Ascending aorta (tissue), 2 donors: ENCODE measurements around the gene PFN3. TPM values are rescaled to one million over a fixed set of nuclear protein-coding genes. Genes with fewer than 3 reads are reported as not detected.
A peak's percentile ranks its signal among the peaks of the same experiment; 100 is the strongest.

Source experiments
- DNase-seq, 2 donors: peaks; one replicate each; pipeline ENCODE4 v3.0.0-alpha.2; 2019; ENCODE audit warnings: low spot score in 2 of 2
- H3K27ac ChIP-seq, 2 donors: fragments of 200-600 bp; sonication (generic); one replicate each; pipeline ENCODE4 v1.5.1; 2016 to 2017; ENCODE audit warnings: mild to moderate bottlenecking in 1 of 2
- H3K27me3 ChIP-seq: fragments of 200-600 bp; sonication (generic); one replicate; pipeline ENCODE4 v1.5.1; 2017
- H3K36me3 ChIP-seq, 2 donors: fragments of 200-600 bp; sonication (generic); one replicate each; pipeline ENCODE4 v1.5.1; 2016
- H3K4me1 ChIP-seq, 2 donors: fragments of 200-600 bp; sonication (generic); one replicate each; pipeline ENCODE4 v1.5.1; 2016 to 2017; ENCODE audit warnings: mild to moderate bottlenecking in 1 of 2
- H3K4me3 ChIP-seq, 2 donors: fragments of 200-600 bp; sonication (generic); one replicate each; pipeline ENCODE4 v1.5.1; 2016 to 2017; ENCODE audit warnings: mild to moderate bottlenecking in 1 of 2
- H3K9me3 ChIP-seq, 2 donors: fragments of 200-600 bp; sonication (generic); one replicate each; pipeline ENCODE4 v1.5.1; 2016
- intact Hi-C: fragments of 100-400 bp; cut with DNase I; formaldehyde crosslinking; loops from one replicate; pipeline ENCODE4 v1.15.1; 2023
- total RNA-seq: library from RNA; depleted of rRNA; stranded (reverse); fragments of >200 nt; gene quantifications from one replicate; pipeline ENCODE4 v1.1.0, GENCODE V29; 2016
- TF ChIP-seq, protein P1 (sequence below), 3 experiments: fragments of 200-600 bp in 2 of 3; fragments of 450-650 bp in 1 of 3; sonication (generic) in 2 of 3; IDR thresholded peaks; one replicate each; pipeline ENCODE4 v1.5.1; 2016 to 2019; ENCODE audit warnings: antibody characterized with exemption in 3 of 3, mild to moderate bottlenecking in 1 of 3, moderate library complexity in 1 of 3

The PFN3 gene, protein sequence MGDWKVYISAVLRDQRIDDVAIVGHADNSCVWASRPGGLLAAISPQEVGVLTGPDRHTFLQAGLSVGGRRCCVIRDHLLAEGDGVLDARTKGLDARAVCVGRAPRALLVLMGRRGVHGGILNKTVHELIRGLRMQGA
- not detected for total RNA-seq

DNA sequence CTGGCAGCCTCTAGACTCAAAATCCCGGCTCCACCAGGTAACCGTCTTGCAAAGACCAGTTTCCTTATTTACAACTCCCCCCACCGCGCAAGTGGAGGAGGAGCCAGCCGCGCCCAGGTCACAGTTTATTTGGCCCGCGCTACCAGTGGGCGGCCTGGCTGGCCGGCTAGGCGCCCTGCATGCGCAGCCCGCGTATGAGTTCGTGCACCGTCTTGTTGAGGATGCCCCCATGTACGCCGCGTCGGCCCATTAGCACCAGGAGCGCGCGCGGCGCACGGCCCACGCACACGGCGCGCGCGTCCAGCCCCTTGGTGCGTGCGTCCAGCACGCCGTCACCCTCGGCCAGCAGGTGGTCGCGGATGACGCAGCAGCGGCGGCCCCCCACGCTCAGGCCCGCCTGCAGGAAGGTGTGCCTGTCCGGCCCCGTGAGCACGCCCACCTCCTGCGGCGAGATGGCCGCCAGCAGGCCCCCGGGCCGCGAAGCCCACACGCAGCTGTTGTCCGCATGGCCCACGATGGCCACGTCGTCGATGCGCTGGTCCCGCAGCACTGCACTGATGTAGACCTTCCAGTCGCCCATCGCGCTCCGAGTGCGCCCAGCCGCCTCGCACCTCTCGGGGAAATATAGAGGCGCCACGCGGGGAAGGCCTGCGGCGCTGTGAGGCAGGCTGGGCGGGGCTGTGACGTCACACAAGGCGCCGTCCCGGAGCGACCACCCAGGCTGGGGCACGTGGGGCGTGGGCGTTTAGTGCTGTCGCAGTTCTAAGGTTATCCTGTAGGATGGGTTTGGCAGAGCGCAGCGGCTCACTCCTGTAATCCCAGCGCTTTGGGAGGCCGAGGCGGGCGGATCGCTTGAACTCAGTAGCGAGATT, at the start of gene PFN3:
Gene PFN3, minus strand, starts transcription at position 665 of the 872 bp plus-strand sequence. Its CDS starts 85 bp downstream, at position 580.
- TF ChIP-seq, protein P1, sequence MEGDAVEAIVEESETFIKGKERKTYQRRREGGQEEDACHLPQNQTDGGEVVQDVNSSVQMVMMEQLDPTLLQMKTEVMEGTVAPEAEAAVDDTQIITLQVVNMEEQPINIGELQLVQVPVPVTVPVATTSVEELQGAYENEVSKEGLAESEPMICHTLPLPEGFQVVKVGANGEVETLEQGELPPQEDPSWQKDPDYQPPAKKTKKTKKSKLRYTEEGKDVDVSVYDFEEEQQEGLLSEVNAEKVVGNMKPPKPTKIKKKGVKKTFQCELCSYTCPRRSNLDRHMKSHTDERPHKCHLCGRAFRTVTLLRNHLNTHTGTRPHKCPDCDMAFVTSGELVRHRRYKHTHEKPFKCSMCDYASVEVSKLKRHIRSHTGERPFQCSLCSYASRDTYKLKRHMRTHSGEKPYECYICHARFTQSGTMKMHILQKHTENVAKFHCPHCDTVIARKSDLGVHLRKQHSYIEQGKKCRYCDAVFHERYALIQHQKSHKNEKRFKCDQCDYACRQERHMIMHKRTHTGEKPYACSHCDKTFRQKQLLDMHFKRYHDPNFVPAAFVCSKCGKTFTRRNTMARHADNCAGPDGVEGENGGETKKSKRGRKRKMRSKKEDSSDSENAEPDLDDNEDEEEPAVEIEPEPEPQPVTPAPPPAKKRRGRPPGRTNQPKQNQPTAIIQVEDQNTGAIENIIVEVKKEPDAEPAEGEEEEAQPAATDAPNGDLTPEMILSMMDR (IDR thresholded peaks at IDR 0.05): no peak
- no peak within 1 kb of the TSS for H3K27ac ChIP-seq
- DNase-seq: no peak
- no peaks in the 10 kb centered on the region for H3K36me3 ChIP-seq
- H3K27me3 ChIP-seq: peaks cover 41% of the 10 kb centered on the region
- H3K4me1 ChIP-seq: peaks cover 17 to 24% of the 10 kb centered on the region in 2 donors
- intact Hi-C loops: no loop called here
- no peak within 1 kb of the TSS for H3K4me3 ChIP-seq
- H3K9me3 ChIP-seq: no peaks in the 10 kb centered on the region

DNA sequence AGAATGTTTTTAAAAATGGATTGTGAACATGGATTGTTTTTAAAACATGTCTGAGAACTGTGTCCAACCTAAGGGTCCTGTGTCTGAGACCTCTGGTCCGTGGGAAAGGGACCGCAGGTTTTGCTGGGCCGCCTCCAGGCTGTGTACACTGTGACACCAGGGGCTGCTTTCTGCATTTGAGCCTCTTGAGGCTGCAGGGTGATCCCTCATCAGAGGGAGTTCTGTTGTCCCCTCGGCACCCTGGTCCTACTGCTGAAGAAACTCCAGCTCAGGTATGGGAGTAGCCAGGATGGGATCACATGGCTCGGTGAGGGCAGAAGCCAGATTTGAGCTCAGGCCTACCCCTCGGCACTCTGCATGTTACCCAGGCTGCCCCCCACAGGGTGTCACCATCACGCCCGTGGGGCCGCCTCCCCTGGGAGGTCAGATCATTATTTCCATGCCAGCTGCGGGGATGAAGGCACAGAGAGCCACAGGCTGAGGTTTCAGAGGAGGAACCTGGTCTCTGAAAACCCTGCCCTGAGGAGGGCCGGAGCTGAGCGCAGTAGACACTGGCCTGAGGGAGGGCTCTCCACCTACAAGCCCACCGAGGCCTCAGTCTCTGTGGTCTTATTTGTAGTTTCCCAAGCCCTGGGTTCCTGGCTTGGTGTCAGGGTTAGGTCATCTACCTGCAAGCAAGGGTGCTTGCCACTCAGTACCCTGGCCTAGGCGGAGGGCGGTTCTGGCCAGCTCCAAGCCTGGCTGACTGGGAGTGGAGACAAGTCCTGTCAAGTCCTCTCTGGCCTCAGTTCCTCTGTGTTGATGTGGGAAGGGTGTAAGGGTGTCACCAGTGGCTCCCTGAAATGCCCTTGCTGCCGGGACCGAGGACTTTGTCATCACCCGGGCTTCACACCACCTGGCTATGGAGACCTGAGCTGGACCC, 48.9 kb upstream of the PFN3 start:
- Histone ChIP-seq H3K4me3 (no peak overlapping the region), H3K36me3 (no peaks in the 10 kb centered on the region), H3K27ac (no peak overlapping the region), H3K27me3 (no peaks in the 10 kb centered on the region), H3K9me3 (no peaks in the 10 kb centered on the region), H3K4me1 (peaks cover 17 to 29% of the 10 kb centered on the region in 2 donors)
- TF ChIP-seq, protein P1 (IDR thresholded peaks at IDR 0.05): no peak
- intact Hi-C loops: loop anchor here (5.0 to 10.0 kb wide), 2 partner anchors 137 to 335 kb away; partner anchors contain the start of gene MXD3
- no peak for DNase-seq

DNA sequence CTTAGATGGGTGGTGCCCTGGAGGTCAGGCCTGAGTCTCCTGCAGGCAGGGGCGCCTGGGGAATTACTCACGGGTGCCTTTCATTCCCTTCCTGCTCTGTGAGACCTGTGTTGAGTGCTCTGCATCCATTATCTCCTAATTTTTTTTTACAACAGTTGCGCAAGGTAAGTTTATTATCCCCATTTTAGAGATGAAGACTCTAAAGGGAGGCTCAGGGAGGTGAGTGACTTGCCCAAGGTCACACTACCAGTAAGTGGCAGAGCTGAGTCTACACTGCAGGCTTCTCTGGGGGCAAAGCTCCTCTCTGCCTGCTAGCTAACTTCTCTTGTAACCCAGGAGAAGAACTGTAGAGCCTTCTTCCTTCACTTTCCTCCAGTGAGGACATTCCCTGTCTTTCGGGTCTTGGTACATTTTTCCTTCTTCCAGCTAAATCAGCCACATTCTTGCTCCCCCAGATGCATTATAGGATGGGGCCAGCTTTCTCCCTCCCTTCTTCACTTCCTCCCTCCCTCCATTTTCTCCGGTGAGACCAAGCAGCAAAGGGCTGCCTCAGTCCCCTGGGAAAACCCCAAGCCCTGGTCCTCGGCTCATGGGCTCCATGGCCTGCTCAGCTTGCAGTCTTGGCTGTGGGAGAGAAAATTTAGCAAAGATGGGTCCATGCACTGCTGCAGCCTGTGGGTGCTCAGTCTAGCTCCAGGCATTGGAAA, 47.9 kb upstream of the PFN3 start:
- H3K27ac ChIP-seq: no peak overlapping the region
- intact Hi-C loops: no loop called here
- no peaks in the 10 kb centered on the region for H3K27me3 ChIP-seq
- H3K36me3 ChIP-seq: no peaks in the 10 kb centered on the region
- H3K4me3 ChIP-seq: peak overlapping the region in 1 of 2 donors; percentile 70
- TF ChIP-seq, protein P1 (IDR thresholded peaks at IDR 0.05): no peak
- no peaks in the 10 kb centered on the region for H3K9me3 ChIP-seq
- H3K4me1 ChIP-seq: peaks cover 17 to 24% of the 10 kb centered on the region in 2 donors
- no peak for DNase-seq

DNA sequence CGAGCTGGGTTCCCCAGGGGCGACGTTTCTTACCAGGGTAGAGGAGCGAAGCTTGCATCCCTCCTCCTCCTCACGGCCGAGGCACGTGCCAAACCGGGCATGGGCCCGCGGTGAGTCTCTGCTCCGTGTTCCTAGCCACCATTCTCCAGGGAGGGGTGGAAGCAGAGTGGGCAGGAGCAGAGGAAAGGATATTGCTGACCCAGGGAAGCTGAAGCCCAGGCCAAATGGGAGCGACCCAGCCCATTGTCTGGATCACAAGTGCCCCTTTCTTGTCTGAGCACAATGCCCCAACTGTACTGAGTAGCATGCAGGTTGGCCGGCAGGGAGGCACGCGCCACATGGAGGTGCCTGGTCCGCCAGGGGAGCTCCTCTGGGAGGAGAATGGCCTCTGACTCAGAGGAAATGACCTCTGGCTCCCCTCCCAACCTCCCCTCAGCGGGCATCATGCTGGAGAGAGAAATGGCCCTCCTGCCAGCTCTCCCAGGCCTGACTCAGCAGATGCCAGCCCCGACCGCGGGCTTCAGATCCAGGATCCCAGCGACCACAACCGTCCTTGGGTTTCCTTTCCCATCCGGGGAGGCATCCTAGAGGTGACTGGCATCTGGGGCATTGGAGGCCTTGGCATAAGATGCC, 47.3 kb upstream of the PFN3 start:
- peak in 1 of 2 donors; percentile 87 for DNase-seq
- Histone ChIP-seq H3K27ac (no peak overlapping the region), H3K36me3 (no peaks in the 10 kb centered on the region), H3K27me3 (no peaks in the 10 kb centered on the region), H3K4me1 (peaks cover 17 to 24% of the 10 kb centered on the region in 2 donors), H3K9me3 (no peaks in the 10 kb centered on the region), H3K4me3 (peak overlapping the region; percentile 59 to 70)
- intact Hi-C loops: loop anchor here (1.0 kb wide), 1 partner anchor 21 kb away; the partner anchor contains the start of gene GRK6
- TF ChIP-seq, protein P1 (IDR thresholded peaks at IDR 0.05): no peak
